ACHN (cell line): ENCODE data around the gene HOXC11.

ENCODE experiments used
- DNase-seq: peaks from one replicate; pipeline ENCODE4 v3.0.0-alpha.2; 2015
- in situ Hi-C: cut with HindIII; loops from 2 replicates; pipeline ENCODE4 v1.10.0; 2017; ENCODE audit warnings: low sequenced_read_pairs, low pct_ligation_motif_present, low pct_unique_long_range_greater_than_20kb

The HOXC11 gene

GRCh38 chr12:54012631-54013409 lies 39.9 kb downstream of the HOXC11 start:
- DNase-seq, result peak; percentile 19
- in situ Hi-C loops, result no loop called here

GRCh38 chr12:54014377-54015017 lies 41.6 kb downstream of the HOXC11 start:
- in situ Hi-C loops, result no loop called here
- DNase-seq, result no peak

GRCh38 chr12:54015018-54015931 lies 42.3 kb downstream of the HOXC11 start:
- in situ Hi-C loops, result no loop called here
- no peak for DNase-seq

- DNase-seq, result no peak
- in situ Hi-C loops, result no loop called here
Measured at GRCh38 chr12:54016051-54016450, 43.1 kb downstream of the HOXC11 start.

- in situ Hi-C loops, result no loop called here
- peak; percentile 94 for DNase-seq
Measured at GRCh38 chr12:54016478-54016964, 43.6 kb downstream of the HOXC11 start.

GRCh38 chr12:54017027-54017788 lies 44.3 kb downstream of the HOXC11 start:
- in situ Hi-C loops, result no loop called here
- peak; percentile 85 for DNase-seq

- peak; percentile 99 for DNase-seq
- in situ Hi-C loops, result no loop called here
Measured at GRCh38 chr12:54017878-54018467, 45.0 kb downstream of the HOXC11 start.

- in situ Hi-C loops, result no loop called here
- DNase-seq, result peak; percentile 60
Measured at GRCh38 chr12:54018468-54018984, 45.6 kb downstream of the HOXC11 start.

- in situ Hi-C loops, result no loop called here
- DNase-seq, result peak; percentile 39
Measured at GRCh38 chr12:54019091-54019811, 46.3 kb downstream of the HOXC11 start.

GRCh38 chr12:54019924-54020590 lies 47.1 kb downstream of the HOXC11 start:
- in situ Hi-C loops, result no loop called here
- peak; percentile 37 for DNase-seq

- DNase-seq, result no peak
- in situ Hi-C loops, result no loop called here
Measured at GRCh38 chr12:54020591-54021405, 47.9 kb downstream of the HOXC11 start.

GRCh38 chr12:54021432-54022013 lies 48.6 kb downstream of the HOXC11 start:
- in situ Hi-C loops, result no loop called here
- DNase-seq, result no peak

GRCh38 chr12:54022960-54023884 lies 50.3 kb downstream of the HOXC11 start:
- DNase-seq, result no peak
- in situ Hi-C loops, result no loop called here

GRCh38 chr12:54024127-54024526 lies 51.2 kb downstream of the HOXC11 start:
- in situ Hi-C loops, result no loop called here
- DNase-seq, result no peak
